Measurements from ENCODE around the gene ANKRD7.
"Not testable (repeated sequence)": the region's sequence is repeated elsewhere in the genome, so short reads cannot be mapped to it uniquely, and the experiment has no call there.

The ANKRD7 gene

DNA sequence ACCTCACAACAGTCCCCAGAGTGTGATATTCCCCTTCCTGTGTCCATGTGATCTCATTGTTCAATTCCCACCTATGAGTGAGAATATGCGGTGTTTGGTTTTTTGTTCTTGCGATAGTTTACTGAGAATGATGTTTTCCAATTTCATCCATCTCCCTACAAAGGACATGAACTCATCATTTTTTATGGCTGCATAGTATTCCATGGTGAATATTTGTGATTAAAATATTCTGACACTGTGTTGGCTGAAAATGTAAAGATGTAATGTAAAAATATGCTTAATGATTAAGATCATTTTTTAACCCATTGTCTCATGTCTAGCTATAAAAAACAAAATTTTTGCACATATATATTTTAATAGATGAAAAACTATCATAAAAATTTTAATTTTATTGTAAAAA lies 15.8 kb downstream of the ANKRD7 start:
- not testable (repeated sequence) for DNase-seq

DNA sequence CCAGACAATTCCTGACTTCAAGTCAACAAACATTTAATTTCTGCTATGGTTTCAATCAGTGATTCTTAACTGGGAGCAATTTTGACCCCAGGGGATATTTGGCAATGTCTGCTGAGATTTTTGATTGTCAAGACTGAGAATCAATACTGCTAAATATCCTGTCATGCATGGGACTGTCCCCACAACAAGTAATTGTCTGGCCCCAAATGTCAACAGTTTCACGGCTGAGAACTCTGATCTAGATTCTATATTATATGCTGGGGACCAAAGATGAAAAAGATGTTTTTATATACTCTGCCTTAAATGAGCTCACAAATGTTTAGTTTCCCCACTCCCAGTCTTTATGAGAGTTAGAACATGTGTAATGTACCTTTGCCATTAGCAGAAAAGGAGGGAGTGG lies 19.2 kb downstream of the ANKRD7 start:
- no peak for DNase-seq

DNA sequence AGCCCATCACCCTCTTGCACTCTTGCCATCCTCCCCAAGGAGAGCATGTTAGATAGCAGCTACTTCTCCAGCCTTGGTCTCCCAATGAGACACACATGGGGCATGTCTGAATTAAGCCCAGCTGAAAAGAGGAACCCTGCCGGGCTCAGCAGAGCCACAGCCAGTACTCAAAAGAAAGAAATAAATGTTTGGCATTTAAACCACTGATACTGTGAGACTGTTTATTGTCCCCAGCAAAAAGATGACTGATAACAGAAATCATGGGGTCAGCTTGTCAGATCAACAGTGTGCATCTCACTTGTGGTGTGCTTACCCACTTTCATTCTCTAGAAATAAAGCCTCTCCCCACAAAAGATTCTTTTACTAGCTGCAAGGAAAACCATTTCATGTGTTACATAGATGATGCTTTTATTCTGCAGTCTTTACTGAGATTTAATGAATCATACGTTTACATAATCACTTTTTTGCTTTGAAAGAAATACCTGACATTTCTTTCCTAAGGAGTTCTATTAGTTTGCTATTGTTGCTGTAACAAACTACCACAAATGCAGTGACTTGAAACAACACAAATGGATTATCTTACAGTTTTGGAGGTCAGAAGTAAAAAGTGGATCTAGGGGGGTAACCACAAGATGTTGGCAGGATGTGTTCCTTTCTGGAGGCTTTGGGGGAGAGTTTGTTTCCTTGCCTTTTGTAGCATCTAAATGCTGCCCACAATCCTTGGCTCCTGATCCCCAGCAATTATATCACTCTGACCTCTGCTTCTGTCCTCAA lies 20.9 kb downstream of the ANKRD7 start:
- DNase-seq: no peak

DNA sequence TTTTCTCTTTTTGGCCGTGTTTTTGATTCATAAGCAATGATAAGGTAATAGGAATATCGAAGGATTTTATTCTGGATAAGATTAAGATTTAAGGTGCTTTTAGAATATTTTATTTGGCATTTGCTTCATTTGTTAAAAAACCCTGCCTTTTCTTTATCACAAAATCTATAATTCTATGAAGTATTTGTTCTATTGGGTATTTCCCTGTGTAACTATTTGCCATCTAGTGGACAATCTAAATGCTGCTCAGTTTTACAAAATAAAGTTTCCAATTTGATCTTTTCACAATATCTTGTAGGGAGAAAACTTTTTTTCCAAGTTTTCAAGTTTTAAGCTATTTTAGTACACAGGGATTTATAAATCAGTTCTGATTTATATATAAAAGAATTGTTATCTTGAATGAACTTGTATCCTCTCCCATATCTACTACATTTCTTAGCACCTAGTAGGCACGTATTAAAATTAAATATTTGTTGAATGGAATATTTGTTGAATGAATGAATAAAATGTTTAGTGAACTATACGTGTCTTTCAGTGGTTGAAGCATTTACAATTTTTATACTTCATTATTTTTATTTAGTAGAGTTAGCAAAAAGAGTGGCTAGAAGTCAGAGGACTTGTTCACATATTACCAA lies 26.5 kb downstream of the ANKRD7 start:
- no peak for DNase-seq

DNA sequence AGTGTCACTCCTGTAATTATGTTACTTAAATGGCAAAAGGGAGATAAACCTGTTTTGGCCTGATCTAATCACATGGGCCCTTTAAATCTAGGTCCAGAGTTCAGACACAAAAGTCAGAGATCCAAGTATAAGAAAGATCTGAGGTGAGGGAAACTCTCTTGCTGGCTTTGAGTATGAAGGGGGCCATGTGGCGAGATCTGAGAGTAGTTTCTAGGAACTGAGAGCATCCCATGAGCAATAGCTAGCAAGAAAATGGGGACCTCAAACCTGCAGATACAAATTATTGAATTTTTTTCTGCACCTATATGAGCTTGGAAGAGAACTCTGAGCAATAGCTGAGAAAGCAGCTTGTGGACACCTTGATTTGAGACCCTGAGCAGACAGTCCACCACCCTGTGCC lies 27.6 kb downstream of the ANKRD7 start:
- DNase-seq: no peak

DNA sequence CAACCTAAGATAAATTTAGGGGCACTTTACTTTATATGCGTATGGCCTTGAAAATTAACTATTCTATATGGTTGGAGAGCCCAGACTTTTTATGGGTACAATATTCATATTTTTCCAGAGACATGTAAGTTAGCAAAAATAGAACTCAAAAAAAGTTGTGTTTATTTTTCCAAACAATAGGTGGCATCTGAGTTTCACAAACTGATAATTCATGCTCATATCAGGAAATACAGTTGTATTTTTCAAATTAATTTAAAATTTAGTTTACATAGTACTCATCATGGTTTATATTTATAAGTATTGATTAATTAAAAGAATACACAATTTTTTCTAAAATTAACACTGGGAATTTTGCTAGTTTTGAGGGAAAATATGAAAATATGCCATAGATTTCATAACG lies 34.6 kb downstream of the ANKRD7 start:
- no peak for DNase-seq

DNA sequence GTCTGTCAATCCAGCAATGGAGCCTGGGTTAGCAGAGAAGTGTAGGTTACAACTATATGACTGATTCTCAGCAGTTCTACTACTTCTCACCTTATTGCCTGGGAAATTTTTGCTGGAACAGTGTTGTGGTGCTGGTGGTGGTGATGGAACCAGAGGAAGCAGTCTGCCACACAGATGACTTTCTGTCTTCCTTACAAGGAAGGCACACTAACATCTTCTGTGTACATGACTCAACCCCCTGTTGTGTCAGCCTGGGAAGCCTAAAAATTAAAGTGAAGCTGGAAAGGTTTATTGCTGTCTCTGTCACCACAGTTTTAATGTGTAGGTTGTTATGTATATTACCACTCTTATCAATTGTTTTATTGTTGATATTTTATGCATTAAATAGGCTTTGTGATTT lies 40.3 kb downstream of the ANKRD7 start:
- DNase-seq: no peak

DNA sequence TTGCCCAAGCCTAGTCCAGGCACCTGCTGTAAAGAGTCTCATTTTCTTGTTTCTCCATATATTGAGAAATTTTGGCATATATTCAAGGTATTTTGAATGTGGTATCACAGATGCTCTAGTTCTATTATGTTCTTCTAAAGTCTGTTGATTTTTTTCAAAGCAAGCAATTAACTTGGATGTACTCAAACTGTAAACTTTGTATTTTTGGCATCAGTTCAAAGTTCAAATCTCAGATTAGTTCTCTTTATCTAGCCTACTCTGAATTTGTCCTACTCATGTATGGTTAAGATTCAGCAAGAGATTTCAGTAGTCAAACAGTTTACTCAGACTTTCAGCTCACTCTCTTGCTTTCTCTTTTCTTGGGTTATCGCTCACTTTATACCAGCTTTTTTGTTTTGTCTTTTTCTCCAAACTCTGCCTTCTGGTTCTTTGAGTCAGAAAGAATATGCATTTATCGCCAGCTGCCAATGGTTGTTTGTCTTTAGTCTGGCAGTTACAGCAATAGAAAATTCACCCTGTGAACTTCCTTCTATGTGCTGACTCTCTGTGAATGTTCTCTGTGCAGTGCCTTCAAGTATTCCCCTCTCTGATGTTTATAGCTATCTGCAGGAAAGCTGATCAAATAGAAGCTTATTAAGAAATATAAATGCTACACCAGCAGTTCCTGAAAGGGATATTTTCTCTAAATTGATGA lies 56.0 kb downstream of the ANKRD7 start:
- no peak for DNase-seq

DNA sequence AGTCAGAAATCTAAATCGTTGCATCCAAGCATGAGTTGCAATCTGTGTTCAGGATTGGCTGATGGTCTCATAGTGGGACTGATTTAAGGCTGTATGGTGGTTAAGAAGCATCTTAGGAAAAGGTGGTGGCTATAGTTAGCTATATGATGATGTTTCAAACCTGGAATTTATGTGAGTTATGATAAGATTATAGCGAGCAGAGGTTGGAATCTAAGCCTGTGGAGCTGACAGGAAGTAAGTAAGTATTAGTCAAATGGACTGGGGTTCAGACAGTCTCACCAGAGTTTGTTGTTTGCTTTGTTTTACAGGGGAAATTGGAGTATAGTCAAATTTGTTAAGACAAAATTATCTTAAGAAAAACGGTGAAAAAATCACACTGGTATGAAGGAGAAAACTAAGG lies 56.7 kb downstream of the ANKRD7 start:
- no peak for DNase-seq

DNA sequence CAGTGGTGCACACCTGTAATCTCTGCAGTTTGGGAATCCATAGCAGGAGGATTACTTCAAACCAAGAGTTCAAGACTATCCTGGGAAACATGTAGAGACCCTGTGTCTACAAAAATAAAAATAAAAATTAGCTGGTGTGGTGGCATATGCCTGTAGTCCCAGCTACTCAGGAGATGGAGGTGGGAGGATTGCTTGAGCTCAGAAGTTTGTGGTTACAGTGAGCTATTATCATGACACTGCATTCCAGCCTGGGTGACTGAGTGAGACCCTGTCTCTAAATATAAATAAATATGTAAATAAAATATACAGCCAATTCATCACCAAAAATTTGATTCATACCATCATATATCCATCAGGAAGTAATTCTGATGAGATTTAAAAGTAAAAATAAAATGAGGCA lies 60.9 kb downstream of the ANKRD7 start:
- DNase-seq: no peak

DNA sequence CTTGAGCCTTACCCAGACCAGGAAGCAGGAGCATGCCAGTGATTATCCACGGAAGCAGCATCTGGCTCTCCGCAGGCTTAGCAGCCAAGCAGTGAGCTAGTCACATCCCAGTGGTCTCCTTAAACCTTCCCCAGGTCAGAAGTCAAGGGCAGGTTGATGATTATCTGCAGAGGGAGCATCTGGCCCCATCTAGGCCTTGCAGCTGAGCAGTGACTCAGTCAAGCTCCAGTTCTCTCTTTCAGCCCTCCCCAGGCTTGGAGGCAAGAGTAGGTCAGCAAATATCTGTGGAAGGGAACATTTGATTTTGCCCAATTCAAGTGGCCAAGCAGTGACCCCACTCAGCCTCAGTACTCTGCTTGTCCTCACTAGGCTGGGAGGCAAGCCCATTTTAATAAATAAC lies 61.6 kb downstream of the ANKRD7 start:
- no peak for DNase-seq

DNA sequence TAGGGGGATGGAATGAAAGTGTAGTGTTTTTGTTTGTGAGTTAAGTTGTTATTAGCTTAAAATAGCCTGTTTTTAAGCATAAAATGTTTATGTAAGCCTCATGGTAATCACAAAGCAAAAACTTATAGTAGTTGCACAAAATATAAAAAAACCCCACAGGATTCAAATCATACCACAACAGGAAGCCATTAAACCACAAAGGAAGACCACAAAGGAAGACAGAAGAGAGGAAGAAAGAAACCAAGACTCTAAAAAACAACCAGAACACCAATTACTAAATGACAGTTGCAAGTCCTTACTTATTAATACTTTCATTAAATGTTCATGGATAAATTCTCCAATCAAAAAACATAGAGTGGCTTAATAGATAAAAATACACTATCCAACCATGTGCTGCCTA lies 63.6 kb downstream of the ANKRD7 start:
- DNase-seq: no peak

DNA sequence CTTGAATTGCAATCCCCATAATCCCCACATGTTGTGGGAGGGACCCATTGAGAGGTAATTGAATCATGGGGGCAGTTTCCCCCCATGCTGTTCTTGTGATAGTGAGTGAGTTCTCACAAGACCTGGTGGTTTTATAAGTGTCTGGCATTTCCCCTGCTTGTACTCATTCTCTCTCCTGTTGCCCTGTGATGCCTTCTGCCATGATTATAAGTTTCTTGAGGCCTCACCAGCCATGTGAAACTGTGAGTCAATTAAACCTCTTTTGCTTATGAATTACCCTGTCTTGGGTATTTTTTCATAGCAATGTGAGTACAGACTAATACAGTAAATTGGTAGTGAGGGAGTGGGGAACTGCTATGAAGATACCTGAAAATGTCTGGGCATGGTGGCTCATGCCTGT lies 65.0 kb downstream of the ANKRD7 start:
- no peak for DNase-seq

Measured in 8988T (cell line).